DND-41 (cell line): ENCODE measurements around the gene PRPF39.

Experiments used
- ATAC-seq: fragments of 200-7000 bp; cut with Tn5 transposase; 3 replicates; pipeline ENCODE4 v1.9.1; 2021; ENCODE audit warnings: low read depth; ENCODE audit not compliant: insufficient read depth
- DNase-seq: peaks from one replicate; pipeline ENCODE4 v3.0.0-alpha.2; 2020
- H2AFZ ChIP-seq: 2 replicates; pipeline ENCODE4 v1.6.0; 2012; ENCODE audit warnings: low read depth, low read length
- H3K27ac ChIP-seq: 2 replicates; pipeline ENCODE4 v1.5.1; 2012; ENCODE audit warnings: low read length, inconsistent platforms
- H3K27me3 ChIP-seq: fragments of 200-600 bp; sonication (generic); 2 replicates; pipeline ENCODE4 v1.6.0; 2012; ENCODE audit warnings: low read length, mild to moderate bottlenecking, inconsistent platforms; ENCODE audit not compliant: insufficient read depth, poor library complexity
- H3K36me3 ChIP-seq: 2 replicates; pipeline ENCODE4 v1.5.1; 2012; ENCODE audit warnings: low read length, inconsistent platforms; ENCODE audit not compliant: insufficient read depth
- H3K4me1 ChIP-seq: 2 replicates; pipeline ENCODE4 v1.5.1; 2012; ENCODE audit warnings: mild to moderate bottlenecking, low read length; ENCODE audit not compliant: insufficient read depth
- H3K4me2 ChIP-seq: 2 replicates; pipeline ENCODE4 v1.6.0; 2012; ENCODE audit warnings: mild to moderate bottlenecking, moderate library complexity, low read length, inconsistent platforms; ENCODE audit not compliant: insufficient read depth
- H3K4me3 ChIP-seq, 2 experiments: fragments of 200-600 bp in 1 of 2; shearing (Covaris generic) in 1 of 2; 2 replicates each; pipeline ENCODE4 v1.5.1; 2012 to 2016; ENCODE audit warnings: inconsistent platforms in 2 of 2, low read length in 2 of 2, mild to moderate bottlenecking in 2 of 2, low read depth in 1 of 2, moderate library complexity in 1 of 2
- H3K79me2 ChIP-seq: 2 replicates; pipeline ENCODE4 v1.6.0; 2012; ENCODE audit warnings: low read length, inconsistent platforms; ENCODE audit not compliant: insufficient read depth
- H3K9ac ChIP-seq: 2 replicates; pipeline ENCODE4 v1.6.0; 2012; ENCODE audit warnings: low read depth, mild to moderate bottlenecking, inconsistent platforms, low read length, moderate library complexity
- H3K9me3 ChIP-seq: 2 replicates; pipeline ENCODE4 v1.5.1; 2012; ENCODE audit warnings: low read length, moderate library complexity, mild to moderate bottlenecking, inconsistent platforms; ENCODE audit not compliant: insufficient read depth, severe bottlenecking
- H4K20me1 ChIP-seq: 2 replicates; pipeline ENCODE4 v1.6.0; 2012; ENCODE audit warnings: low read length; ENCODE audit not compliant: insufficient read depth
- EZH2 ChIP-seq: IDR thresholded peaks from 3 replicates; pipeline ENCODE4 v1.6.1; 2012; ENCODE audit warnings: borderline replicate concordance, low read depth, mild to moderate bottlenecking, moderate library complexity, low read length, inconsistent platforms; ENCODE audit not compliant: severe bottlenecking
- TF ChIP-seq, protein P1 (sequence below): IDR thresholded peaks from 2 replicates; pipeline ENCODE4 v1.5.1; 2012; ENCODE audit warnings: borderline replicate concordance, low read length, moderate library complexity, mild to moderate bottlenecking; ENCODE audit not compliant: poor library complexity, severe bottlenecking; ENCODE audit errors: extremely low read depth

Gene PRPF39

DNA sequence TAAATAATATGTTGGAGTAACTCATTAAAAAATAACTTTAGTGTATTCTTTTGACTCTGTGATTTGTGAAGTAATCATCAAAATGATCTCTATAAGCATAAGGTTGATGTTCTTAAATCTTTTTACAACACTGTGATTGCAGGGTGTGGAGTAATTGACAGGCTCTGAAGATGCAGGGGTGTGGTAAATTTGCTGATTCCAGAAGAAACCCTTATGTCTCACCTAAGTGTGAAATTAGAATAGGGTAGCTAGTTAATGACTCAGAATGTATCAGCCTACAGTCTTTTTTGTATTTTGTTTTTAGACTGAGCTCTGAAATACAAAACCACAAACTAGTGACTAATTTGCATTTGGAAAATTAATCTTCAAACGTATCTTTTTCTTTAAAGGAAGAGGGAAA, 5.9 kb downstream of the PRPF39 start:
- no peak overlapping the region for H3K9ac ChIP-seq
- peaks cover 99% of the 10 kb centered on the region for H3K79me2 ChIP-seq
- H3K4me3 ChIP-seq = no peak overlapping the region
- H2AFZ ChIP-seq = no peak overlapping the region
- peaks cover 17% of the 10 kb centered on the region for H3K36me3 ChIP-seq
- no peak for DNase-seq
- no peaks in the 10 kb centered on the region for H3K9me3 ChIP-seq
- TF ChIP-seq, protein P1, sequence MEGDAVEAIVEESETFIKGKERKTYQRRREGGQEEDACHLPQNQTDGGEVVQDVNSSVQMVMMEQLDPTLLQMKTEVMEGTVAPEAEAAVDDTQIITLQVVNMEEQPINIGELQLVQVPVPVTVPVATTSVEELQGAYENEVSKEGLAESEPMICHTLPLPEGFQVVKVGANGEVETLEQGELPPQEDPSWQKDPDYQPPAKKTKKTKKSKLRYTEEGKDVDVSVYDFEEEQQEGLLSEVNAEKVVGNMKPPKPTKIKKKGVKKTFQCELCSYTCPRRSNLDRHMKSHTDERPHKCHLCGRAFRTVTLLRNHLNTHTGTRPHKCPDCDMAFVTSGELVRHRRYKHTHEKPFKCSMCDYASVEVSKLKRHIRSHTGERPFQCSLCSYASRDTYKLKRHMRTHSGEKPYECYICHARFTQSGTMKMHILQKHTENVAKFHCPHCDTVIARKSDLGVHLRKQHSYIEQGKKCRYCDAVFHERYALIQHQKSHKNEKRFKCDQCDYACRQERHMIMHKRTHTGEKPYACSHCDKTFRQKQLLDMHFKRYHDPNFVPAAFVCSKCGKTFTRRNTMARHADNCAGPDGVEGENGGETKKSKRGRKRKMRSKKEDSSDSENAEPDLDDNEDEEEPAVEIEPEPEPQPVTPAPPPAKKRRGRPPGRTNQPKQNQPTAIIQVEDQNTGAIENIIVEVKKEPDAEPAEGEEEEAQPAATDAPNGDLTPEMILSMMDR = no peak
- no peak for TF ChIP-seq EZH2
- no peaks in the 10 kb centered on the region for H3K27me3 ChIP-seq
- H4K20me1 ChIP-seq = peaks cover 69% of the 10 kb centered on the region
- no peak for ATAC-seq
- peak overlapping the region; percentile 20; the same call in 1 of the 2 replicates for H3K4me2 ChIP-seq
- H3K4me1 ChIP-seq = peaks cover 37% of the 10 kb centered on the region
- no peak overlapping the region for H3K27ac ChIP-seq

DNA sequence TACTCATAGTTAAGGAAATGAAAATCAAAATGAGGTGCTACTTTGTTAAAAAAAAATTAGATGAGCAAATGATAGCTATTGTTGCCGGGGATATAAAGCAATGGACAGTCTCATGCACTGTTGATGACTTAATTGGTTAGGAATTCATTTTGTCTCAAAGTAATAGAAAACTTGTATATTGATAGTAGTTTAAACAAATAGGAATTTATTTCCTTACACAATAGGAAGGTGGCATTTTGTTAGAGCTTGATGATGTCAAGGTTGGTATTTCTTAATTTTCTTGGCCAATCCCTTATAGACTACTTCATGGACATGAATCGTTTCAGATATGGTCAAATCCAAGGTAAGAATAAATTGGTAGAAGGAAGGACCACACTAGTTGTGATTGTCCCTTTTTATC, 7.8 kb downstream of the PRPF39 start:
- H3K4me3 ChIP-seq = no peak overlapping the region
- no peak for DNase-seq
- ATAC-seq = no peak

DNA sequence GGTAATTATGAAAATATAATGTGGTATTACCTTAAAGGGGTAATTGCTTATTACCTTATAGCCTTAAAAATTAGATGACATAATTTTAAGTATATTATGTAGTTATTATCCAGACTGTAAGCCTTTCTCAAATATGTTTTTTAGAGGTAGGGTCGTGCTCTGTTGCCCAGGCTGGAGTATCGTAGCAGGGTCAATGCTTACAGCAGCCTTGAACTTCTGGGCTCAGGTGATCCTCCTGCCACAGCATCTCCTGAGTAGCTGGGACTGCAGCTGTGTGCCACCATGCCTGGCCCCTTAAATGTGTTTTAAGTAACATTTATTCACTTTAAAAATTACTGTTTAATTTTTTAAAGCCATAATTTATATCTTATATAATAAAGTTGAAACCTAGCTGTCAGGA, 10.4 kb downstream of the PRPF39 start:
- no peak overlapping the region for H2AFZ ChIP-seq
- H4K20me1 ChIP-seq = peaks cover 43% of the 10 kb centered on the region
- no peaks in the 10 kb centered on the region; the same call in 1 of the 2 replicates for H3K4me1 ChIP-seq
- H3K27me3 ChIP-seq = no peaks in the 10 kb centered on the region
- no peak overlapping the region for H3K4me3 ChIP-seq
- H3K9me3 ChIP-seq = no peaks in the 10 kb centered on the region
- peaks cover 82% of the 10 kb centered on the region for H3K79me2 ChIP-seq
- H3K4me2 ChIP-seq = no peak overlapping the region
- no peak overlapping the region for H3K9ac ChIP-seq
- ATAC-seq (no peak), DNase-seq (no peak)
- H3K36me3 ChIP-seq = peaks cover 50% of the 10 kb centered on the region
- TF ChIP-seq, protein P1 = no peak
- TF ChIP-seq EZH2 = no peak
- no peak overlapping the region for H3K27ac ChIP-seq

More for the DNA sequence above, 7.8 kb downstream of the PRPF39 start:
- no peaks in the 10 kb centered on the region for H3K9me3 ChIP-seq
- H3K4me1 ChIP-seq = peaks cover 18% of the 10 kb centered on the region
- no peak overlapping the region for H3K27ac ChIP-seq
- H3K9ac ChIP-seq = no peak overlapping the region
- H2AFZ ChIP-seq = no peak overlapping the region
- no peaks in the 10 kb centered on the region for H3K27me3 ChIP-seq
- no peak overlapping the region for H3K4me2 ChIP-seq
- H3K79me2 ChIP-seq = peaks cover 99% of the 10 kb centered on the region
- H3K36me3 ChIP-seq = peaks cover 35% of the 10 kb centered on the region
- no peak for TF ChIP-seq EZH2
- TF ChIP-seq, protein P1 = no peak
- H4K20me1 ChIP-seq = peaks cover 64% of the 10 kb centered on the region

DNA sequence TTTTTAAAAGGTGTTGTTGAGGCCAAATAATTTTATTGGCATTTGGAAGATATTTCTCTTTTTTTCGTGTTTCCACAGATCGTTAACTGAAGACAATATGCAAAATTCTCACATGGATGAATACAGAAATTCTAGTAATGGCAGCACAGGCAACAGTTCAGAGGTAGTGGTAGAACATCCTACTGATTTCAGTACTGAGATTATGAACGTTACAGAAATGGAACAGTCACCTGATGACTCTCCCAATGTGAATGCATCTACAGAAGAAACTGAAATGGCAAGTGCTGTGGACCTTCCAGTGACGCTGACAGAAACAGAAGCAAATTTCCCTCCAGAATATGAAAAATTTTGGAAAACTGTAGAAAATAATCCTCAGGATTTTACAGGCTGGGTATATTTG, 11.2 kb downstream of the PRPF39 start:
- no peak overlapping the region for H3K4me2 ChIP-seq
- TF ChIP-seq, protein P1 = no peak
- no peak for TF ChIP-seq EZH2
- no peak for DNase-seq
- H3K27ac ChIP-seq = no peak overlapping the region
- no peak overlapping the region for H3K4me3 ChIP-seq
- H3K4me1 ChIP-seq = no peaks in the 10 kb centered on the region
- ATAC-seq = no peak
- peaks cover 79% of the 10 kb centered on the region for H3K79me2 ChIP-seq
- H2AFZ ChIP-seq = no peak overlapping the region
- H3K9me3 ChIP-seq = no peaks in the 10 kb centered on the region
- H3K27me3 ChIP-seq = no peaks in the 10 kb centered on the region
- peaks cover 40% of the 10 kb centered on the region for H4K20me1 ChIP-seq
- no peak overlapping the region for H3K9ac ChIP-seq
- peaks cover 57% of the 10 kb centered on the region for H3K36me3 ChIP-seq
